HL-60 (cell line): ENCODE data around the gene KIF15.

Experiments used
- DNase-seq, 2 experiments: peaks; one replicate each; pipeline ENCODE4 v3.0.0-alpha.2; 2010 to 2020; ENCODE audit warnings: low read depth in 1 of 2, low spot score in 1 of 2
- H3K27ac ChIP-seq: fragments of 250-450 bp; sonication (Bioruptor Pico); replicated peaks from 2 replicates; pipeline ENCODE4 v1.5.1; 2020; ENCODE audit warnings: mild to moderate bottlenecking, moderate library complexity
- H3K27me3 ChIP-seq: fragments of 250-450 bp; sonication (Bioruptor Pico); 2 replicates; pipeline ENCODE4 v1.5.1; 2021; ENCODE audit warnings: mild to moderate bottlenecking, moderate library complexity; ENCODE audit not compliant: insufficient read depth, poor library complexity, severe bottlenecking
- H3K4me3 ChIP-seq: replicated peaks from 2 replicates; pipeline ENCODE4 v1.5.1; 2011; ENCODE audit warnings: mild to moderate bottlenecking, control low read depth, low read length; ENCODE audit not compliant: insufficient read depth
- CTCF ChIP-seq: IDR thresholded peaks from one replicate; pipeline ENCODE4 v1.5.1; 2011; ENCODE audit warnings: low read length, control low read depth, inconsistent platforms; ENCODE audit not compliant: insufficient read depth
- GABPA ChIP-seq: IDR thresholded peaks from 2 replicates; pipeline ENCODE4 v1.6.1; 2012; ENCODE audit warnings: low read depth
- POLR2AphosphoS5 ChIP-seq: IDR thresholded peaks from 2 replicates; pipeline ENCODE4 v1.6.1; 2012; ENCODE audit warnings: low read depth
- REST ChIP-seq: IDR thresholded peaks from 2 replicates; pipeline ENCODE4 v1.6.1; 2012; ENCODE audit warnings: low read depth; ENCODE audit not compliant: insufficient replicate concordance
- SPI1 ChIP-seq: IDR thresholded peaks from 2 replicates; pipeline ENCODE4 v1.6.1; 2012; ENCODE audit warnings: low read depth, mild to moderate bottlenecking, borderline replicate concordance

Gene KIF15

GRCh38 chr3:44832965-44833364 is 71.4 kb downstream of the KIF15 start:
- H3K27ac ChIP-seq: no peak overlapping the region
- no peak for TF ChIP-seq SPI1
- no peak for TF ChIP-seq GABPA
- no peak for TF ChIP-seq REST
- no peak for TF ChIP-seq POLR2AphosphoS5
- TF ChIP-seq CTCF: no peak
- no peak overlapping the region for H3K4me3 ChIP-seq
- DNase-seq: no peak
- H3K27me3 ChIP-seq: no peaks in the 10 kb centered on the region

- Histone ChIP-seq H3K27ac (no peak overlapping the region), H3K4me3 (no peak overlapping the region), H3K27me3 (no peaks in the 10 kb centered on the region)
- TF ChIP-seq CTCF (no peak), GABPA (no peak), REST (no peak), POLR2AphosphoS5 (no peak), SPI1 (no peak)
- DNase-seq: no peak
Observed at GRCh38 chr3:44833394-44833793, 71.8 kb downstream of the KIF15 start.

- Histone ChIP-seq H3K4me3 (no peak overlapping the region), H3K27me3 (no peaks in the 10 kb centered on the region), H3K27ac (no peak overlapping the region)
- no peak for DNase-seq
- TF ChIP-seq POLR2AphosphoS5 (no peak), CTCF (no peak), GABPA (no peak), REST (no peak), SPI1 (no peak)
Observed at GRCh38 chr3:44835684-44836083, 74.1 kb downstream of the KIF15 start.
